ENCODE results near the gene PRODH2. TPM values are rescaled to one million over a fixed set of nuclear protein-coding genes. Genes with fewer than 3 reads are reported as not detected.

The PRODH2 gene
- total and polyA plus RNA-seq, 2 donors (not counting 3 experiments of a cell fraction or from before 2014, with no cell fraction given): not detected

GRCh38 chr19:35816262-35816661, 3.6 kb upstream of the PRODH2 start:
- dilution Hi-C loops (cut with MboI; ENCODE audit: extremely low pct_ligation_motif_present, low sequenced_read_pairs): no loop called here
- CTCF ChIA-PET: interaction anchor here (1.4 kb wide), 1 partner anchor 8 kb away, joined by 4 read pairs; no protein-coding TSS in a partner anchor
- no peak overlapping the region for H3K27ac ChIP-seq (ENCODE audit: insufficient read depth, low read depth, low read length)
- no peak overlapping the region for H3K4me3 ChIP-seq (replicated peaks in 1 of 3; ENCODE audit: insufficient read depth in 1 of 3, low read depth in 1 of 3, low read length in 3 of 3)
- no peaks in the 10 kb centered on the region for H3K27me3 ChIP-seq (ENCODE audit: control insufficient read depth in 2 of 2, insufficient read depth in 2 of 2, low read length in 2 of 2)
- no TSS peak for BruUV-seq (replicated peaks)
- H3K9ac ChIP-seq (replicated peaks; ENCODE audit: extremely low read depth, insufficient read depth, low read length): no peak overlapping the region
- no peak for FAIRE-seq
- intact Hi-C loops (cut with micrococcal nuclease): no loop called here
- no peaks in the 10 kb centered on the region for H3K79me2 ChIP-seq (ENCODE audit: control insufficient read depth, insufficient read depth, low read length)
- TF ChIP-seq CTCF (IDR thresholded peaks at IDR 0.05; ENCODE audit: extremely low read depth in 1 of 2, insufficient read depth in 1 of 2, low read depth in 1 of 2, low read length in 2 of 2) (no peak), MAX (IDR thresholded peaks at IDR 0.05; ENCODE audit: insufficient read depth, insufficient read length) (no peak), GATA2 (IDR thresholded peaks at IDR 0.05; ENCODE audit: insufficient read depth, insufficient read length, low read depth, low read length) (no peak)
- no peaks in the 10 kb centered on the region for H4K20me1 ChIP-seq (replicated peaks; ENCODE audit: control insufficient read depth, extremely low read depth, insufficient read depth, low read length)
- POLR2A ChIA-PET: no interaction called here
- H3K9me3 ChIP-seq (replicated peaks; ENCODE audit: control insufficient read depth, insufficient read depth, low read length): no peaks in the 10 kb centered on the region
- no peak overlapping the region for H3K4me2 ChIP-seq (ENCODE audit: insufficient read depth, low read length)
- no peak overlapping the region for H2AFZ ChIP-seq (ENCODE audit: low read depth, low read length)
- DNase-seq (ENCODE audit: low read depth, low spot score): no peak
- no peaks in the 10 kb centered on the region for H3K4me1 ChIP-seq (ENCODE audit: control insufficient read depth, extremely low read depth, insufficient read depth, low read length)
- H3K36me3 ChIP-seq (ENCODE audit: control insufficient read depth in 2 of 2, extremely low read depth in 1 of 2, insufficient read depth in 2 of 2, low read length in 2 of 2): no peaks in the 10 kb centered on the region
- no peaks in the 10 kb centered on the region for H3K9me1 ChIP-seq (replicated peaks; ENCODE audit: control insufficient read depth, extremely low read depth, insufficient read depth, low read length)

- intact Hi-C loops (cut with micrococcal nuclease): no loop called here
- no peak for FAIRE-seq
- H3K4me2 ChIP-seq (ENCODE audit: insufficient read depth, low read length): no peak overlapping the region
- DNase-seq (ENCODE audit: low read depth, low spot score): no peak
- no peak overlapping the region for H3K9ac ChIP-seq (replicated peaks; ENCODE audit: extremely low read depth, insufficient read depth, low read length)
- dilution Hi-C loops (cut with MboI; ENCODE audit: extremely low pct_ligation_motif_present, low sequenced_read_pairs): no loop called here
- ChIA-PET CTCF (interaction anchor here (1.1 kb wide), 1 partner anchor 16 kb away, joined by 3 read pairs; no protein-coding TSS in a partner anchor), POLR2A (no interaction called here)
- H4K20me1 ChIP-seq (replicated peaks; ENCODE audit: control insufficient read depth, extremely low read depth, insufficient read depth, low read length): no peaks in the 10 kb centered on the region
- BruUV-seq (replicated peaks): no TSS peak
- TF ChIP-seq POLR2A (IDR thresholded peaks at IDR 0.05; ENCODE audit: low read depth, low read length): no peak
- no peak for TF ChIP-seq FOS (IDR thresholded peaks at IDR 0.05; ENCODE audit: borderline replicate concordance, insufficient read depth, low read length)
- no peak for TF ChIP-seq GATA2 (IDR thresholded peaks at IDR 0.05; ENCODE audit: insufficient read depth, insufficient read length, low read depth, low read length)
- TF ChIP-seq EZH2 (IDR thresholded peaks at IDR 0.05; ENCODE audit: borderline replicate concordance, low read depth, low read length, severe bottlenecking): no peak
- no peak for TF ChIP-seq MAX (IDR thresholded peaks at IDR 0.05; ENCODE audit: insufficient read depth, insufficient read length)
- no peak for TF ChIP-seq POLR2AphosphoS5 (IDR thresholded peaks at IDR 0.05; ENCODE audit: insufficient read depth, low read depth, low read length)
- TF ChIP-seq CTCF (IDR thresholded peaks at IDR 0.05; ENCODE audit: extremely low read depth in 1 of 2, insufficient read depth in 1 of 2, low read depth in 1 of 2, low read length in 2 of 2): no peak
- no peak for TF ChIP-seq JUN (IDR thresholded peaks at IDR 0.05; ENCODE audit: borderline replicate concordance, insufficient read depth, insufficient read length, low read depth)
- no peak for TF ChIP-seq MYC (IDR thresholded peaks at IDR 0.05; ENCODE audit: low read depth, low read length)
- H3K9me3 ChIP-seq (replicated peaks; ENCODE audit: control insufficient read depth, insufficient read depth, low read length): no peaks in the 10 kb centered on the region
- H3K4me3 ChIP-seq (replicated peaks in 1 of 3; ENCODE audit: insufficient read depth in 1 of 3, low read depth in 1 of 3, low read length in 3 of 3): no peak overlapping the region
- no peak overlapping the region for H2AFZ ChIP-seq (ENCODE audit: low read depth, low read length)
- H3K4me1 ChIP-seq (ENCODE audit: control insufficient read depth, extremely low read depth, insufficient read depth, low read length): no peaks in the 10 kb centered on the region
- no peaks in the 10 kb centered on the region for H3K36me3 ChIP-seq (ENCODE audit: control insufficient read depth in 2 of 2, extremely low read depth in 1 of 2, insufficient read depth in 2 of 2, low read length in 2 of 2)
- no peaks in the 10 kb centered on the region for H3K79me2 ChIP-seq (ENCODE audit: control insufficient read depth, insufficient read depth, low read length)
- no peak overlapping the region for H3K27ac ChIP-seq (ENCODE audit: insufficient read depth, low read depth, low read length)
- peaks cover 0 to under 1% of the 10 kb centered on the region in 2 experiments for H3K27me3 ChIP-seq (ENCODE audit: control insufficient read depth in 2 of 2, insufficient read depth in 2 of 2, low read length in 2 of 2)
- no peaks in the 10 kb centered on the region for H3K9me1 ChIP-seq (replicated peaks; ENCODE audit: control insufficient read depth, extremely low read depth, insufficient read depth, low read length)
Observed at GRCh38 chr19:35813043-35813890, 622 bp upstream of the PRODH2 start.

Measured in endothelial cell of umbilical vein (primary cell).